Measurements from ENCODE around the gene PCYT1B.

- TF ChIP-seq CTCF (IDR thresholded peaks at IDR 0.05) (no peak), EP300 (IDR thresholded peaks at IDR 0.05) (no peak), POLR2A (IDR thresholded peaks at IDR 0.05) (no peak), POLR2AphosphoS5 (IDR thresholded peaks at IDR 0.05) (no peak)
These were observed 26.3 kb upstream of the PCYT1B start for GRCh38 chrX:24673424-24673823.

Measured in sigmoid colon (tissue), 4 donors.